Epithelial cell of esophagus (primary cell): ENCODE data around the gene RUNX3.

Source experiments
- DNase-seq: peaks from one replicate; pipeline ENCODE4 v3.0.0; 2010; ENCODE audit warnings: low read depth
- H3K4me3 ChIP-seq: 2 replicates; pipeline ENCODE4 v1.5.1; 2011; ENCODE audit warnings: mild to moderate bottlenecking, low read length, control low read depth
- TF ChIP-seq, protein P1 (sequence below): IDR thresholded peaks from 2 replicates; pipeline ENCODE4 v1.5.1; 2011; ENCODE audit warnings: low read depth, mild to moderate bottlenecking, low read length, control low read depth, inconsistent platforms; ENCODE audit not compliant: insufficient read depth; ENCODE audit errors: missing control alignments

The RUNX3 gene

DNA sequence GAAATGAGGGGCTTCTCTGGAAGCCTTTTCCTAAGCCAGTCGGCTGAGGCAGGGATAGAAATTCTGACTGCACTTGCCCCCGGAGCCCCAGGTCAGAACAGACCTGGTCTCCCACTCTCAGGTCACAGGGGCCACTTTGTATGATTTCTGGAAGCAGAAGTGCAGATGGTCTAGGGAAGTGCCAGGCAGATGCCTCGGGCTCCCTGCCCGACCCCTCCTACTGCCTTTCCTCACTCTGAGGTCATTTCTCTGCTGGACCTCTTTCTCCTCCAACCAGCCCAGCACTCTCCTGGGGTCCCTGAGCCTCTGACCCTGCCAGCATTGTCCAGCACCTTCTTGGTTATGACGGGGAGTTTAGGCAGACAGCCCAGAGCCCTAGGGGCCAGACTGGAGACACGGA lies 8.7 kb downstream of the RUNX3 start:
- DNase-seq = no peak
- H3K4me3 ChIP-seq = no peak overlapping the region
- TF ChIP-seq, protein P1, sequence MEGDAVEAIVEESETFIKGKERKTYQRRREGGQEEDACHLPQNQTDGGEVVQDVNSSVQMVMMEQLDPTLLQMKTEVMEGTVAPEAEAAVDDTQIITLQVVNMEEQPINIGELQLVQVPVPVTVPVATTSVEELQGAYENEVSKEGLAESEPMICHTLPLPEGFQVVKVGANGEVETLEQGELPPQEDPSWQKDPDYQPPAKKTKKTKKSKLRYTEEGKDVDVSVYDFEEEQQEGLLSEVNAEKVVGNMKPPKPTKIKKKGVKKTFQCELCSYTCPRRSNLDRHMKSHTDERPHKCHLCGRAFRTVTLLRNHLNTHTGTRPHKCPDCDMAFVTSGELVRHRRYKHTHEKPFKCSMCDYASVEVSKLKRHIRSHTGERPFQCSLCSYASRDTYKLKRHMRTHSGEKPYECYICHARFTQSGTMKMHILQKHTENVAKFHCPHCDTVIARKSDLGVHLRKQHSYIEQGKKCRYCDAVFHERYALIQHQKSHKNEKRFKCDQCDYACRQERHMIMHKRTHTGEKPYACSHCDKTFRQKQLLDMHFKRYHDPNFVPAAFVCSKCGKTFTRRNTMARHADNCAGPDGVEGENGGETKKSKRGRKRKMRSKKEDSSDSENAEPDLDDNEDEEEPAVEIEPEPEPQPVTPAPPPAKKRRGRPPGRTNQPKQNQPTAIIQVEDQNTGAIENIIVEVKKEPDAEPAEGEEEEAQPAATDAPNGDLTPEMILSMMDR = no peak

DNA sequence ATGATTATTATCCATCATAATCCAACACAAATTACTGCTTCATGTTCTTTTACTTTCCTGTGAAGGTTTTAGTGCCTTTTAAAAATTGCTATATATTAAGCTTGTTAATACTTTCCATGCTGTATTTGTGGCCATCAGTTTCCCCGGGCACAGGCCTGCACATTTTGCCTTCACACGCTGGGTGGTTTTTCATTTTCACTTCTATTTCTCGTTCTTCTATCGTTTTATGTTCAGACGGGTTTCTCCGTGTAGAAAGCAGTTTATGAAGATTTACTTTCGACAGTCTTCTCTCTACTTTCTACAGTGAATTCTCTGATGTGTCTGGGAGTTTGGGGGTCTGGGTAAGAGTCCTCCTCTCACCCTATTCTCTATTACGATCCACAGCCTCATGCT lies 9.5 kb downstream of the RUNX3 start:
- TF ChIP-seq, protein P1 = no peak
- no peak overlapping the region for H3K4me3 ChIP-seq
- no peak for DNase-seq

DNA sequence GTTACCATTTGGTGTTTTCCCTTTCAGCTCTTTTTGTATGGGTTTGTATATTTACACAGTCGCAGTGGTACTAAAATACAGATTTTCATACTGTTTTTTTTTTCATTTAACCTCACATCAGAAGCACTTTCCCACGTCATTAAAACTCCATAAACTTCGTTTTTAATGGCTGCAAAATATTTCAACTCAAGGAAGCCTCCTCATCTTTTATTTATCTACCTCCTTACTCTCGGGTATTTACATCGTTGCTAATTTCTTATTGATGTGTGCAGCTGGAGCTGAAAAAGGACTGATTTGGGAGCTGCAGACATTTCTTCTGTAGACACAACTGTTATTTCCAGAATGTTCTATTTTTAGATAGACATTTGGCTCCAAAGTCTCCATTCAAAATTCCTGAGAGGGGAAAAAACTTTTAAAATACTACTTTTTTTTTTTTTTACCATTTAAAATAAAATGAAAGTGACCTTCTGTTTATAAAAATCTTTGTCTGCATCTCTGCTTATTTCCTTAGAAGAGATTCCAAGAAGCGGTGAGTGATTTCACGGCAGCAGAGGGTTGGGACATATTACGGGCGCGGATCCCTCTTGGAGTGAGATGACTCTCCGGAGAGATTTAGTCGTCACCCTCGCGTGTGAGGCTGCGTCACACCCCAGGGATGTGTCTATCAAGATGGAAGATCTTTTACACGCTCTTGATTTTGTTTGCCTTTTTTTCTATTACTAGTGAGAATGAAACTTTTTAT lies 10.1 kb downstream of the RUNX3 start:
- DNase-seq = no peak
- TF ChIP-seq, protein P1 = no peak

DNA sequence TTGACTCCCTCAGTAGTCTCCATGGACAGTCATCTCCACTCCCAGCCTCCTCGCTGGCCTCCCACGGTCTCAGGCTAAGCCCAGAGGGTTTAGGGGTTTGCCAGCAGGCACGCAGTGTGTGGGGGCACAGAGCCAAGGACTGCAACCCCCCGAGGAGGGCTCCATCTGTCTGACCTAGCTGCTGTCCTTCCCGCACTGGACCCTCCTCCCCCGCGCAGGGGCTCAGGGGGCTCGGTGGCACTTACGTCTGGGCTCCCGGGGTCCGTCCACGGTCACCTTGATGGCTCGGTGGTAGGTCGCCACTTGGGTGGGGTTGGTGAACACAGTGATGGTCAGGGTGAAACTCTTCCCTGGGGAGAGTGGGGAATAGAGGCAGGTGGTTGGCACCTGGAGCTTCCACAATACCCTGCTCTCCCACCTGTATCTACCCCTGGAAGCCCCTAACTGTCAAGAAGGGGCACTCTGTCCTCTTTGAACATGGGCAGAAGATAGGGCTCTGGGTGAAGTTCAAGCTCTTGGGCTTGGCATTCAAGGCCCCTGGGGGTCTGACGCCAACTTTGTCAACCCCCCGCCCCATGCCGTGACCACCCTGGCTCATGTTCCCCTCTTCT lies 11.0 kb downstream of the RUNX3 start:
- TF ChIP-seq, protein P1 = no peak
- DNase-seq = no peak
- H3K4me3 ChIP-seq = no peak overlapping the region

More for the DNA sequence above, 10.1 kb downstream of the RUNX3 start:
- H3K4me3 ChIP-seq = no peak overlapping the region

DNA sequence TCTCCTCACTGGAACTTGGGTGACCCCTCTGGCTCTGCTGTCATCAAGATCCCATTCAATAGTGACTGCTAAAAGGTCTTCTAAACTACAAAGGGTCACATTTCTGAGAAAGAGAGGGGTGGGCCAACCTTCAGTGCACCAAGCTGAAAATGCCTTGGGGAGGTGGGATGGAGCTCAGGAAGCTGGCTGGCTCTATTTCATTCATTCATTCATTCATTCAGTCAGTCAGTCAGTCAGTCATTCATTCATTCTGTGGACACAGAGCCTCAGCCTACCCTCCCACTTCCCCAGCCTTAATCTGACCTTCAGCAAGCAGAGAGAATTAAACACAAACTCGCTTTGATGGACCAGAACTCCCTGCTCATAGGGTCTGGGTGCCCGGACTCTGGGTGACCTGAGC lies 11.7 kb downstream of the RUNX3 start:
- H3K4me3 ChIP-seq = no peak overlapping the region
- TF ChIP-seq, protein P1 = no peak
- DNase-seq = no peak

DNA sequence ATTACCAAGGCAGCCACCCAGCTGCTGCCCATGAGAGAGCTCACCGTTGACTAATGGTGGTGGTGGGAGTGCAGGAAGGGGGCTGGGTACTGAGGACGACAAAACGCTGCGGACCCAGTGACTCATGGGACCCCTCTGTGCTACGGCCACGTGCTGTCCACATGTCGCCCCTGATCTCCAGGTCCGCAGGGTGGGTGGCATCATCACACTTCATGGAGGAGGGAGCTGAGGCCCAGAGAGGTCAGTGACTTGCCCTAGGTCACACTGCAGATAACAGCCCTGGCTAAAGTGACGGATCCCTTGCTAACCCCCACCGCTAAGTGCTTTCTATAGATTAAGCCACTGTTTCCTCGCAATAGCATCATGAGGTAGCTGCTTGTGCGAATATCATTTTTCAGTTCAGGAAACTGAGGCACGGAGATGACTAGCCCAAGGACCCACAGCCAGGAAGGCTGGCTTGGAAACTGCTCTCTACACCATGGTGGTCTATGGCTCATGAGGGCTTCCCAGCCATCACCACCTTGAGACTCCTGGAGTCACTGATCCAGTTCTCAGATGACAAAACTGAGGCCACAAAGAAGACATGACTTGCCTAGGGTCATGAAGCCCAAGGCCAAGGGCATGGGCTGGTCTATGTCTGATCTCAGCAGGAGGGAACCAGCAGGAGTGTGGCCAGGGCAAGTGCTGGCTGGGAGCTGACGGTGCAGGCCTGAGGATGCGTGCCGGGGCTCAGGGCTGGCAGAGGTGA lies 12.6 kb downstream of the RUNX3 start:
- DNase-seq = no peak
- TF ChIP-seq, protein P1 = no peak
- H3K4me3 ChIP-seq = no peak overlapping the region
